Activated naive CD4-positive, alpha-beta T cell treated with anti-CD3 and anti-CD28 coated beads, Interleukin-2, amount 50 U/mL, for 72 hours (primary cell): ENCODE measurements around the gene FHIP1A. TPM values are rescaled to one million over a fixed set of nuclear protein-coding genes. Genes with fewer than 3 reads are reported as not detected.

ENCODE experiments used
- ATAC-seq, 2 donors: fragments of 150-1000 bp; cut with Tn5 transposase; 2 replicates each; pipeline ENCODE4 v1.10.0; 2021; ENCODE audit warnings: mild to moderate bottlenecking in 2 of 2, moderate library complexity in 2 of 2
- DNase-seq, 2 donors: peaks; one replicate each; pipeline ENCODE4 v3.0.0; 2021 to 2022; ENCODE audit warnings: low spot score in 2 of 2
- H3K27ac Mint-ChIP-seq, 2 donors: one replicate each; pipeline ENCODE4 v1.8.0; 2022; ENCODE audit warnings: mild to moderate bottlenecking in 2 of 2, mixed read lengths in 2 of 2
- H3K36me3 Mint-ChIP-seq, 2 donors: one replicate each; pipeline ENCODE4 v1.8.0; 2022; ENCODE audit warnings: mixed read lengths in 2 of 2
- H3K9me3 Mint-ChIP-seq, 2 donors: one replicate each; pipeline ENCODE4 v1.8.0; 2022; ENCODE audit warnings: mixed read lengths in 2 of 2
- total RNA-seq, 2 donors: library from RNA; stranded (reverse); gene quantifications; one replicate each; pipeline ENCODE4 v1.2.3, GENCODE V29; 2022

FHIP1A gene
- total RNA-seq, 2 donors from 2014 or later, result 0.66 to 2.7 TPM

DNA sequence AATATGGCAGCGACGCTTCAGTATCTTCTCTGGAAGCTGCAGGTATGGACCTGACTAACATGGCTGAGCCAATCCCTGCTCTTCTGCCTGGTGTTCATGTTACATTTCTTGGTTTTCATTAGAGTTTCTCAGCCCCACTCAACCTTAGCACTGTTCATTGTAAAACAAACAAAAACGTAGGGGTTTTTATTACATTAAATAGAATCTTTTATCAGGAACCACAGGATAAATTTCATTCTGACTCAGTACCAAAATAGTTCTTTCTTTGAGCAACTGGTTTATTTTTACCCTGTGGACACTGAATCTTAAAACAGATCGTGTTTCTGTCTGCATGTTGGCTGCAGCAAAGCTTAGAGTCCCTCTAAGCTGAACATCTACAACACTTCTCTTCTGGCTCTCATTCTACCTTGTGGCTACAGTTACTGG is 27.1 kb downstream of the FHIP1A start:
- DNase-seq (no peak), ATAC-seq (no peak)
- H3K27ac Mint-ChIP-seq, result no peak overlapping the region
- no peaks in the 10 kb centered on the region for H3K9me3 Mint-ChIP-seq
- no peaks in the 10 kb centered on the region for H3K36me3 Mint-ChIP-seq

DNA sequence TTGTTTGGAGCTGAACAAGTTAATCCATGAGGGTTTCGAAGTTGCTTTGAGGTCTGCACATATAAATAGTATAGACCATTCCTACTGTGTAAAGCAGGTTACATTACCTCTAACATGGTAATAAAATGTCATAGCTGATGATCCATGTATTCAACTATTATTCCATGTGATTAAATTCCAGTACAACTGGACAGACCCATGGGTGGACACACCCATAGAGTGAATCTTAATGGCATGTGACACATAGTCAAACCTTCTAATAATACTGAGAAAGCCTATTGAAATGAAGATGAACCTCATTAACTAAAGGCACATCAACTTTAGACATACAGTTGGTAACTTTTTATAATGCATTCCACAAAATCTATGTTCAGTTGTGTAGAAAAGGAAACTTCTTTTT is 28.5 kb downstream of the FHIP1A start:
- Mint-ChIP-seq H3K9me3 (no peaks in the 10 kb centered on the region), H3K27ac (no peak overlapping the region), H3K36me3 (no peaks in the 10 kb centered on the region)
- ATAC-seq (no peak), DNase-seq (no peak)

DNA sequence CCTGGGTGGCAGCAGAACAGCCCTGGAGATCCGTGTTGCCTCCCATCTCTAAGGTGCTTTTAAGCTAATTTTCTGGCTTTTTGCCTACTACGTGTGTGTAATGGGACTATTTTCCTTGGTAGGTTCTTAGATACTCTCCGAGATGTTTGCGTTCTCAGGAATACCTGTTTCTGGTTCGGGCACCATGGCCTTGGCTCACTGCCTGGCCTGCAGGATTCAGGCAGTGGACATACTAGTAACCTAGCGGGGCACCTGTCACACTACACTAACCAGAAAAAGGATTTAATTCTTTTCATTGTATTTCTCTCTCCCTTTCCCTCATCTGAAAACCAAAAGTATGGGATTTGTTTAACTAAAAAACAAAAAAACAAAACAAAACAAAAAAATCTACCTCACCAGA is 29.2 kb downstream of the FHIP1A start:
- H3K9me3 Mint-ChIP-seq, result no peaks in the 10 kb centered on the region
- DNase-seq (no peak), ATAC-seq (no peak)
- no peak overlapping the region for H3K27ac Mint-ChIP-seq
- no peaks in the 10 kb centered on the region for H3K36me3 Mint-ChIP-seq

DNA sequence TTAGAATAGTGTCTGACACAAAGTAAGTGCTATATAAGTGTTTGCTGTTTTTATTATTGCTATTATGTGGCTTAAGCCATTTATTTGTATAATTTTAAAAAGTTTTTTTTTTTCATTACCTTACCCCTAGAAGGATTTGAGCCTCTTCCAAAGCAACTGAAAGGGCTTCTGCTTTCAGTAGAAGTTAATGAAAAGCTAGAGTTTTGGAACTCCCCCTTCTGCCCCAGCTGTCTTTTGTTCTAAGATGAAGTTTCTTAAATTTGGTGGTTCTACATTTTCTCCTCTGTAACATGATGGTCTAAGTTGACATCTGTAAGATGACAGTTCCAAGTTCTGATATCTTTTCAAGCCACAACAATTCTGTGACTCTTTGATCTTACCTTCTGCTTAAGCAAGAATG is 30.3 kb downstream of the FHIP1A start:
- Mint-ChIP-seq H3K9me3 (no peaks in the 10 kb centered on the region), H3K36me3 (no peaks in the 10 kb centered on the region)
- no peak for ATAC-seq

DNA sequence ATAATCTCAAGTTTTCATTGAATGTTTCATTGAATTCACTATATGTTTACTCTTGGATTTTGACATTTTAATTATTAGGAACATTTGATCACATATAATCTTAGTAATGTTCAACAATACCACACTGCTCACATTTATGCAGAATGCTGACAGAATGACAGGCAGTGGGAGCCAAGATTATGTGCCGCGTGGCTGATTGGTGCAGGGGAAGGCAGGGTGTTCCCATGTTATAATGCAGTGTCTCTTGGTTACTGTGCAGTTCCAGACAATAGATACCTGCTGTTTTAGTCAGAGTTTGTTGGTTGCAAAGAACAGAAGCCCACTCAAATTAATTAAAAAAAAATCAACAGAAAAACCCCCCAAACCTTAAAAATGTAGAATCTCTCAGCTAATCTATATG is 33.0 kb downstream of the FHIP1A start:
- Mint-ChIP-seq H3K9me3 (no peaks in the 10 kb centered on the region), H3K36me3 (no peaks in the 10 kb centered on the region), H3K27ac (no peak overlapping the region)
- ATAC-seq (no peak), DNase-seq (no peak)

More for the DNA sequence above, 30.3 kb downstream of the FHIP1A start:
- no peak for DNase-seq
- H3K27ac Mint-ChIP-seq, result no peak overlapping the region

DNA sequence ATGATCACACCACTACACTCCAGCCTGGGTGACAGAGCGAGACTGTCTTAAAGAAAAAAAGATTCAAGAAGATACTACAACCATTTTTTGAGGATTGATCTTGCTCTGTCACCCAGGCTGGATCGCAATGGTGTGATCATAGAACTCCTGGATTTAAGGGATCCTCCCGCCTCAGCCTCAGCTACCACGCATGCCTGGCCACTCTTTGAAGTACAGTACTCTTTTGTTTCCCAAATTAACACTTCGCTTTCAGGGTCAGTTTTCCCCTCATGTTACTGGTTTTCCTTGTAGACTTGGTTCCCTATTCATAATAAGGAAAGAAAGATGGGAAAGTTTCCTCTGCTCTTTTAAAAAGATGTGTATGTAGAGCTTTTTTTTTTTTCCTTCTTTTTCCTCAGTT is 34.3 kb downstream of the FHIP1A start:
- H3K27ac Mint-ChIP-seq, result no peak overlapping the region
- no peaks in the 10 kb centered on the region for H3K9me3 Mint-ChIP-seq
- DNase-seq (no peak), ATAC-seq (no peak)
- H3K36me3 Mint-ChIP-seq, result no peaks in the 10 kb centered on the region

DNA sequence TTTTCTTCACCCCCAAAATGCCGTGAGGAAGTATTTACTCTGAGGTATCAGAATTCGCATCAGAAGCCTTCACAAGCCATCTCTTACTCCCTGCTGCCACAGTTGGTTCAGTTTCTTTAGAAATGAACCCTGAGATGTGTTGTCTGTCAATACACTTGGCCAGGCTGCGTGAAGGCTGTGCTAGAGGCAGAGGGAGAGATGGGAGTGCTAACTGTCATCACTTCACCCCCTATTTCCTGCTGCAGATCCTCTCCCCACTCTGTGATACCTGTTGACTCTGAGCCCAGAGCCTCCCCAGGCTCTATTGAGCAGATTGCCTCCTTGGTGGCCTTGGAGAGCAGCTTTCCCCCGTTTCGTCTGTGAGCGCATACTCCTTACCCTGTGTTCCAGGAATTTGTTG is 34.8 kb downstream of the FHIP1A start:
- no peaks in the 10 kb centered on the region for H3K9me3 Mint-ChIP-seq
- DNase-seq, result no peak
- no peak overlapping the region for H3K27ac Mint-ChIP-seq
- no peaks in the 10 kb centered on the region for H3K36me3 Mint-ChIP-seq
- no peak for ATAC-seq

DNA sequence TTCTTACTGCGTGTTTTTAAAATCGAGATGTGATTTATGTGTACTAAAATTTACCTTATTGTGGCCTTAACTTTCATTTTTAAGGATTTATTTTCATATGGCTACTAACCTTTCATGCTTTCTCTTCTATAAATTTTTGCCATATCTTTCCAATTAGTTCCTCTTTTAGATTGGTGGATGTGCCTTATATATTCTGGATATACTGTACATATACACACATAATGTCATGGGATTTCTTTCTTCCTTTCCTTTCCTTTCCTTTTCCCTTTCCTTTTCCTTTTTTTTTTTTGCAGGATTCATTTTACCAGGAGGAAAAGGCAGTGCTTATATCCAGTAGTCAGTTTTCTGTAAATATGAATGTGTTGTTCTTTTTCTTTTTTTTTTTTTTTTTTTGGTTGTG is 37.2 kb downstream of the FHIP1A start:
- no peaks in the 10 kb centered on the region for H3K9me3 Mint-ChIP-seq
- ATAC-seq (no peak), DNase-seq (no peak)
- H3K36me3 Mint-ChIP-seq, result no peaks in the 10 kb centered on the region
- H3K27ac Mint-ChIP-seq, result no peak overlapping the region

DNA sequence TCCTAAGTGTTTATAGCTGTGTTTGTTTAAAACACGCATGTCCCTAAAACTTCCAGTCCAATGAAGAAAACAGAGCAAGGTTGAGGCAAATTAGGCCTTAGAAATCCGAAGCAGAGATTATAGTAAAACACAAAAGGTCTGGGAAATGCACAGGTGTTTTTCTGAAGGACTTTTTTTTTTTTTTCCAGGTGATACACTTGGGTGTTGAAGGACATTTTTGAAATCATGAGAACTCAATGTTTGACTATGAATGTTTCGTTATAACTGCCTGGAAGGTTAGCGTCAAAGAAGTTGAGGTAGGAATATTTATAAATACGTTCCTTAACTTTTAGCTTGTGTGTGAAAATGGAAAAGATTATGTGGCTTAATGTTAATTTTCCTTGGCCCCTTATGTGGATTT is 45.5 kb downstream of the FHIP1A start:
- no peak for DNase-seq
- no peak for ATAC-seq
- H3K27ac Mint-ChIP-seq, result no peak overlapping the region
- H3K36me3 Mint-ChIP-seq, result no peaks in the 10 kb centered on the region
- H3K9me3 Mint-ChIP-seq, result no peaks in the 10 kb centered on the region

DNA sequence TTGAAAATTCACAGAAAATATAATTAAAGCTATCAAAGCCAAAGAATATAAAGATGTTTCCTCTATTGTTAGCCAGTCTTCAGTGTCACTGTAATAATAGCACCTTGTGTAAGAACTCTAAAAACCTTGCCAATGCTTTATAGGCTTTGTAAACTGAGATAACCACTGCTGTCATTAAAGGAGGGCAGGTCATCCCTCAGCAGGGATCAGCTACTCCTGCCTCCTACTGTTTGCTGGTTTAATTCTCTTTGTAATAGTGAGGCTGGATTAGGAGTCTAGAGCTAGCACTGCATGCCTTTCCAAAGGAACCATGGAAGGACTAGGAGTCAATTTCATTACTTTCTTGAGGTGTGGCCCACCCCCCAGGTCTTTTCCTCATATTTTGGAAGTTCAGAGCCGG is 46.2 kb downstream of the FHIP1A start:
- no peak for DNase-seq
- Mint-ChIP-seq H3K9me3 (no peaks in the 10 kb centered on the region), H3K36me3 (no peaks in the 10 kb centered on the region), H3K27ac (no peak overlapping the region)
- no peak for ATAC-seq

DNA sequence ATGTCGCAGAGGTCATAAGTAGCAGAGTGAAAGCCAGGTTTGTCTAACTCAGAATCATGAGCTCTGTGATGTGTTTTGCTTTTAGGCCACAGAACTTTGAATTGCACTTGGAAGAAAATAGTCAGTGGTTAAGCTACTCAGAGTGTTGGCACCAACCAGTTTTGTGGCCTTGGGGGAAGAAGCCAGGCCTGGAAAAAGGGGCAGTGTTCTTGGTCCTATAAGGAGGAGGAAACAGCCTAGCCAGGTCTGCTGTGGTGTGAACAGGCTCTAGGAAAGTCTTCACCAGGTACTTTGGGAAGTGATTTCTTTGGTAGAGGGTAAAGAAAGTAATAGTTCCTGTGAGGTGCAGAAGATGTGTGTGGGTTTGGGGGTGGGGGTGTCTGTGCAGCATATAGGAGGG is 49.2 kb downstream of the FHIP1A start:
- DNase-seq (no peak), ATAC-seq (no peak)
- no peak overlapping the region for H3K27ac Mint-ChIP-seq
- no peaks in the 10 kb centered on the region for H3K36me3 Mint-ChIP-seq
- no peaks in the 10 kb centered on the region for H3K9me3 Mint-ChIP-seq

Other genes with a start within 250 kb of the FHIP1A start
- gene PRSS48, start 132.0 kb upstream of the FHIP1A start, total RNA-seq, result not detected
- gene SH3D19, start 83.6 kb upstream of the FHIP1A start, total RNA-seq, result 1 to 10 TPM in 1 of 2 donors, not detected in 1; 1.7 TPM